Coronary artery (tissue), 2 donors: ENCODE results near the gene SMG9.

Experiments used
- DNase-seq: peaks from one replicate; pipeline ENCODE4 v3.0.0-alpha.2; 2017; ENCODE audit warnings: low spot score
- H3K27ac ChIP-seq, 2 donors: fragments of 200-600 bp; sonication (generic); one replicate each; pipeline ENCODE4 v1.5.1; 2016 to 2019
- H3K4me3 ChIP-seq: fragments of 200-600 bp; sonication (generic); 2 replicates; pipeline ENCODE4 v1.5.1; 2016; ENCODE audit warnings: mild to moderate bottlenecking, moderate library complexity
- CTCF ChIP-seq: fragments of 200-600 bp; sonication (generic); IDR thresholded peaks from one replicate; pipeline ENCODE4 v1.5.1; 2019; ENCODE audit warnings: antibody characterized with exemption

The SMG9 gene

GRCh38 chr19:43784241-43784980, 29.6 kb upstream of the SMG9 start:
- Histone ChIP-seq H3K27ac (peak overlapping the region in 1 of 2 donors; percentile 37), H3K4me3 (no peak overlapping the region)
- no peak for DNase-seq
- TF ChIP-seq CTCF: no peak

- no peak for DNase-seq
- Histone ChIP-seq H3K27ac (no peak overlapping the region), H3K4me3 (no peak overlapping the region)
- no peak for TF ChIP-seq CTCF
Observed at GRCh38 chr19:43783636-43784035, 28.9 kb upstream of the SMG9 start.

GRCh38 chr19:43782689-43783231, 28.0 kb upstream of the SMG9 start:
- no peak for TF ChIP-seq CTCF
- H3K4me3 ChIP-seq: no peak overlapping the region
- DNase-seq: no peak
- no peak overlapping the region for H3K27ac ChIP-seq

GRCh38 chr19:43782311-43782660, 27.5 kb upstream of the SMG9 start:
- no peak for DNase-seq
- H3K4me3 ChIP-seq: no peak overlapping the region
- no peak for TF ChIP-seq CTCF
- no peak overlapping the region for H3K27ac ChIP-seq

GRCh38 chr19:43781630-43782310, 27.0 kb upstream of the SMG9 start:
- Histone ChIP-seq H3K4me3 (no peak overlapping the region), H3K27ac (no peak overlapping the region)
- no peak for DNase-seq
- no peak for TF ChIP-seq CTCF

- DNase-seq: no peak
- Histone ChIP-seq H3K27ac (no peak within 1 kb of the TSS), H3K4me3 (peak within 1 kb of the TSS; percentile 47)
- no peak for TF ChIP-seq CTCF
Observed at GRCh38 chr19:43780706-43781525, 26.2 kb upstream of the SMG9 start, which contains the start of gene KCNN4. KCNN4 (minus strand) TSS chr19:43780973; CDS start chr19:43780861, 112 bp downstream.
